ENCODE measurements around the gene ZDHHC17.
"Not testable (repeated sequence)": the region's sequence is repeated elsewhere in the genome, so short reads cannot be mapped to it uniquely, and the experiment has no call there.

ZDHHC17 gene

GRCh38 chr12:76763746-76764675 is at the start of gene ZDHHC17:
ZDHHC17 (plus strand) TSS chr12:76764115; CDS start chr12:76764237, 122 bp downstream.
- DNase-seq (ENCODE audit: low read depth), result peak; percentile 83

DNA sequence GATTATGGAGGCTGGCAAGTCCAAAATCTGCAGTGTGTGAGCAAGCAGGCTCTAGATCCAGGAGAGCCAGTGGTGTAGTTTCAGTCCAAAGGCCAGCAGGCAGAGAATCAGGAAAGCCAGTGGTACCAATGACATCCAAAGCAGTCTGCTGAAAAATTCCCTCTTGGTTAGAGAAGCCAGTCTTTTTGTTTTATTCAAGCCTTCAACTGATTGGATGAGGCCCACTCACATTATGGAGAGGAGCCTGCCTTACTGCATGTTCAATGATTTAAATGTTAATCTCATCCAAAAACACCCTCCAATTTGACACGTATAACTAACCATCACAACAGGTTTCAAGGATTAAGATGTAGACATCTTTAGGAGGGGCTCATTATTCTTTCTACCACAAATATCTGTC is 49.5 kb upstream of the ZDHHC17 start:
- DNase-seq (ENCODE audit: low read depth), result no peak

- DNase-seq (ENCODE audit: low read depth), result no peak
These were observed 49.1 kb upstream of the ZDHHC17 start for GRCh38 chr12:76714861-76715260.

- no peak for DNase-seq (ENCODE audit: low read depth)
These were observed 48.6 kb upstream of the ZDHHC17 start for GRCh38 chr12:76715332-76715731.

- DNase-seq (ENCODE audit: low read depth), result no peak
These were observed 46.6 kb upstream of the ZDHHC17 start for GRCh38 chr12:76717314-76717713.

DNA sequence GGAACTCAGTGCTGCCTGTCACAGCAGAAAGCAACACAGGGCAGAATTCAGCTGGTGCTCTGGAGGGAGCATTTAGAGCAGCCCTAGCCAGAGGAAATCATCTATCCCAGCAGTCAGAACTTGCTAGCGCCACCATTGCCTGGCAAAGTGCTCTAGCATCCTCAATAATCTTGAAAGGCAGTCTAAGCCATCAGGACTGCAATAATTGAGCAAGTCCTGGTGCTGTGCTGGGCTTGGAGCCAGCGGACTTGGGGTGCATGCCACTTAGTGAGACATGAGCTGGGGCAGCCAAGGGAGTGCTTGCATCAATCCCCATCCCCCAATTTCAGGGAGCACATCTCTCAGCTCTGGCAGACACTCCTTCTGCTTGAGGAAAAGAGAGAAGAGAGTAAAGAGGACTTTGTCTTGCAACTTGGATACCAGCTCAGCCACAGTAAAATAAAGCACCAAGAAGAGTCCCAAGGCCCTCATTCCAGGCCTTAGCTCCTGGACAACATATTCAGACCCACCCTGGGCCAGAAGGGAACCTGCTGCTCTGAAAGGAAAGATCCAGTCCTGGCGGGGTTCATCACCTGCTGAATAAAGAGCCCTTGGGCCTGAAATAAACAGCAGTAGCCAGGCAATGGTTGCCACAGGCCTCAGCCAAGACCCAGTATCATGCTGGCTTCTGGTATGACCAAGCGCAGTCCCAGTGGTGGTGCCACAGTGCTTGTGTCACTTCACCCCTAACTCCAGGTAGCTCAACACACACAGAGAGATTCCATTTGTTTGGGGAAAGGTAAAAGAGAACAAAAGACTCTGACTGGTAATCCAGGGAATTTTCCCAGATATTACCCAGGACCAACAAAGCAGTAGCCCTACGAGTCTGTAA is 44.5 kb upstream of the ZDHHC17 start:
- no peak for DNase-seq (ENCODE audit: low read depth)

- DNase-seq (ENCODE audit: low read depth), result no peak
These were observed 43.8 kb upstream of the ZDHHC17 start for GRCh38 chr12:76720068-76720467.

DNA sequence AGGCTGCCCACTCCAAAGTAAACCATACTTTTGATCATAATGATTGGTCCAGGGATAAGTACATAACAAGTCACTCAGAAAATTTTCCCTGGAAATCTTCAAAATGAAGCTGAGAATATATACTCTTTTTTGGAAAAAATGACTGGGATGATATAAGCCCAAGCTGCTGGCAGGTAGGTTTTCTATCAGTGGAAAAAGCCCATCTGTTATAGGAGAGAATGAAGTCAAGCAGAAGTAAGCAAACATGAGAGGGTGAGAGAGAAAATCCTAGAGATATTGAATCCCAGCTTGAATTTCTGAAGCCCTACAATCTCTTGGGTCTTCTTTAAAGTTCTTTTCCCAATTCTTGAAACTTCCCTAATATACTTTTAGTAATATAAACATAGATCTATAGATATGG is 37.3 kb upstream of the ZDHHC17 start:
- no peak for DNase-seq (ENCODE audit: low read depth)

- not testable (repeated sequence) for DNase-seq (ENCODE audit: low read depth)
These were observed 31.7 kb upstream of the ZDHHC17 start for GRCh38 chr12:76732188-76732587.

GRCh38 chr12:76737689-76738088 is 26.2 kb upstream of the ZDHHC17 start:
- DNase-seq (ENCODE audit: low read depth), result not testable (repeated sequence)

GRCh38 chr12:76738824-76739579 is 24.9 kb upstream of the ZDHHC17 start:
- DNase-seq (ENCODE audit: low read depth), result no peak

DNA sequence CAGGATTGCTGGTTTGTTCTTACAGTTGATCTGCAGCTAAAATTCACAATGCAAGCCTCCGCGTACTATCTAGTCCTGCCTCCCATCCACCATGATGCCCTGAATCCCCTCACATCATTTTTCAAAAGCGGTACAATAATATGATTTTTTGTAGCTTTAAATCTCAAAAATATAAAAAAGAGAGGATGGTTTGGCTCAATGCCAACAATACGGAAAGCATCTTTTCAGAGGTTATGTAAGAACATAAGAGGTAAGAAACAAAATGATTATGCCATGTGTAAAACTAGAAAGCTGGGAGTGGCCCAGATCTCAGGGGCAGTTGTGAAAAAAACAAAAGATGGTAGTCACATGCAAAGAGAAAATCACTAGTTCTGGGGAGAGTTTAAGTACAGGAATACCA is 24.0 kb upstream of the ZDHHC17 start:
- DNase-seq (ENCODE audit: low read depth), result no peak

- DNase-seq (ENCODE audit: low read depth), result no peak
These were observed 23.4 kb upstream of the ZDHHC17 start for GRCh38 chr12:76740501-76740900.

DNA sequence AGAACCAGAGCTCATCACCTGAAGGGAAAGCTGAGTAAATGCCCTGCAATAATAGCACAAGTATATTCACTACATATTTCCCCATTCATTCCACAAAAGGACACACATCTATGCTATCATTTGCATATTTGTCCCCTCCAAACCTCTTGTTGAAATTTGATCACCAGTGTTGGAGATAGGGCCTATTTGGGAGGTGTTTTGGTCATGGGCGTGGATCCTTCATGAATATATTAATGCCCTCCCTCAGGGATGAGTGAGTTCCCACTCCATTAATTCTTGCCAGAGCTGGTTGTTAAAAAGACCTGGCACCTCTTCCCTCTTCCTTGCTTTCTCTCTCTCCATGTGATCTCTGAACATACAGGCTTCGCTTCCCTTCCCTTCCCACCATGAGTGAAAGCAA is 18.6 kb upstream of the ZDHHC17 start:
- no peak for DNase-seq (ENCODE audit: low read depth)

DNA sequence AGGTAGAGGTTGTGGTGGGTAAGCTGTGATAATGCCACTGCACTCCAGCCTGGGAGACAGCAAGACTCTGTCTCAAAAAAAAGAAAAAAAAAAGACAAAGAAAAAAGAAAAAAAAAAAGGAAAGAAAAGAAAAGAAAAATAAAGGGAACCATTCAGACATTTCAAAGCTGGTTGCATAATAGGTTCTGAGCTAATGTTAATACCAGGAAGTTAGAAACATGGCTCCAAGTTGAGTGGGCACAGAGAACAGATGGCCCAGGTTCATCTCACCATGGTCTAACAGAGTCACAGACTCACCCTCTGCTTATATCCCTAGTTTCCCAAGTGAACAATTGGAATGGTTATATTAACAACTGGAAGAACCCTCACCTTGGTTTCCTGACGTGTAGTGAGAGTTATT is 17.4 kb upstream of the ZDHHC17 start:
- DNase-seq (ENCODE audit: low read depth), result no peak

GRCh38 chr12:76747245-76747644 is 16.7 kb upstream of the ZDHHC17 start:
- no peak for DNase-seq (ENCODE audit: low read depth)

DNA sequence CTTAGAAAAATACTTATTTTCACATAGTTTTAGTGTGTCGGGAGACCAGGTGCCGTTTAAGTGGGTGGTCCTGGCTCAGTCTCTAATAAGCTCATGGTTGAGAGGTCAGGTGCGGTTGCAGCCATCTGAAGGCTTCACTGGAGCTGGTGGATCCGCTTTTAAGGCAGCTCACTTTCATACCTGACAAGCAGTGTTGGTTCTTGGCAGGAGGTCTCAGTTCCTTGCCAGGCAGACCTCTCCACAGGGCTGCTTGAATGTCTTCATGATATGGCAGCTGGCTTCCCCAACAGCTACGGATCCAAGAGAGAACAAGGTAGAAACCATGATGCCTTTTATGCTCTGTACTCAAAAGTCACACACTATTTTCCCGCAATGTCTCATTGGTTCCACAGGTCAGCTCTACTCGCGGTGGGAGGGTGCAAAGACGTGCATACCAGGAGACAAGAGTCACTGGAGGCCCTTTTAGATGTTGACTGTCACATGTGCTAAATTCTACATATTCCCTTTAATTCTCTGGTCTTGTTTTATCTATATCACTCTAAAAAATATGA is 8.0 kb upstream of the ZDHHC17 start:
- DNase-seq (ENCODE audit: low read depth), result no peak

- DNase-seq (ENCODE audit: low read depth), result no peak
These were observed 6.2 kb upstream of the ZDHHC17 start for GRCh38 chr12:76757694-76758093.

GRCh38 chr12:76762601-76762980 is 1.3 kb upstream of the ZDHHC17 start:
- DNase-seq (ENCODE audit: low read depth), result no peak

DNA sequence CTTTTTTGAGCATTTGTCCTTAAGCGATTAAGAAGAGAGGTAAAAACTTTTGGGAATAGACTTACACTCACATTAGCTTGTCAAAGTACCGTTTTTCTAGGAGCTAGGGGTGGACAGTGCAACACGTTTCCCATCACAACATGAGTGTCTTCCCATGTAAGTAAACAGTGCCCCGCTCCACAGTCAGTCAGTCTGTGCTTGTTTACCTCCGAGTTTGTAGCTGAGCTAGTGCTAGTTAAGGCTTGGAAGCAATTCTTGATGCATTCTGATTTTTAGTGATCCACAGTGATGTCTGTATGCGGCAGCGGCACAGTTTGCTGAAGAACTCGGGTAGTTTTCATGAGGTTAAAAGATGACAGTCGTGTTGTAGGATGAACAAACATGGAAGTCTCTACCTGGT is 941 bp downstream of the ZDHHC17 start:
- DNase-seq (ENCODE audit: low read depth), result no peak

- no peak for DNase-seq (ENCODE audit: low read depth)
These were observed 1.7 kb downstream of the ZDHHC17 start for GRCh38 chr12:76765598-76765997.

DNA sequence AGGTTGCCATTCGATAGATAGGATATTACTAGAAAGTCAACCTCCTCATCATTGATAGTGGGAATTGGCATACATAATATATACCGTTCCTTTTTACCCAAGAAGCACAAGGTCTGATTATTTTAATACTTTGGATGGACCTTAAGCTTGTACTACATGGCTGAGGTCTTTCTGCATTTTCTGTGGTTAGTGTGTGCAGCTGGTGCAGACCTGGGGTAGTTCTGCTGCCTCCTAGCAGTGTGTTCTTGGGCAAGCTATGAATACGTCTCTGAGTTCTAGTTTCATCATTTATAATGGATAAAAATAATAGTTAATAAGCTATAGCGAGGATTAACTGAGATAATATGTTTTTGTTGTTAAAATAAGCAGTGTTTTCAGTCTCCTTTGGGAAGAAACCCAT is 2.2 kb downstream of the ZDHHC17 start:
- DNase-seq (ENCODE audit: low read depth), result no peak
